NK-92 (cell line): ENCODE data around the gene HCK.

Experiments used
- DNase-seq: peaks from one replicate; lab custom pipeline; 2025; ENCODE audit not compliant: unreplicated experiment; lab: John Stamatoyannopoulos, UW

Gene HCK

DNA sequence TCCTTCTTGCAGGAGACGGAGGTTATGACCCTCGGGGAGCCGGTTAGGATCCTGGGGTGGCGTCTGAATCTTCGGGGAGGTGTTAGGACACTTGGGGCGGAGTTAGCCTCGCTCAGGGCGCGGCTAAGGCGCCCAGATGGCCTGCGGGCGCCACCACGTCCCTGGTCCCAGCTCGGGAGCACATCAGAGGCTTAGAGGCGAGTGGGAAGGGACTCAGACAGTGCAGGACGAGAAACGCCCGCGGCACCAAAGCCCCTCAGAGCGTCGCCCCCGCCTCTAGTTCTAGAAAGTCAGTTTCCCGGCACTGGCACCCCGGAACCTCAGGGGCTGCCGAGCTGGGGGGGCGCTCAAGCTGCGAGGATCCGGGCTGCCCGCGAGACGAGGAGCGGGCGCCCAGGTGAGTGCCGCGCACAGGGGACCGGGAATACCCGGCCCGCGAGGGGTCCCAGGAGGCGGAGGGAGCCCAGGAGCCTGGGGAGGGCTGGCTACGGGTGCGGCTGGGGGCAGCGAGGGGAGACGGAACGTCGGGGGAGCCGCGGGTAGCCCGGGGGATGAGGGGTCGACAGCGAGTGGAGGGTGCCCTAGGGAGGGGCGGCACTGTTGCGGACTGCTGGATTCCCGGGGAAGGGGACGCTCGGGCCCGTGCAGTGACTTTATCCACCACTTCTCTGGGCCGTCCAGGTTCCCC is at the start of gene HCK:
TSS of gene HCK (plus strand) at position 153 of the 688 bp plus-strand sequence.
- no peak for DNase-seq

GRCh38 chr20:32003325-32003724 is 48.7 kb upstream of the HCK start:
- no peak for DNase-seq

GRCh38 chr20:32004963-32005362 is 47.1 kb upstream of the HCK start:
- DNase-seq = no peak

- DNase-seq = no peak
Observed at GRCh38 chr20:32006053-32006452, 46.0 kb upstream of the HCK start.

GRCh38 chr20:32006841-32007786 is 44.9 kb upstream of the HCK start:
- DNase-seq = no peak

GRCh38 chr20:32007787-32008616 is 44.0 kb upstream of the HCK start:
- no peak for DNase-seq

- no peak for DNase-seq
Observed at GRCh38 chr20:32009564-32009963, 42.5 kb upstream of the HCK start.

DNA sequence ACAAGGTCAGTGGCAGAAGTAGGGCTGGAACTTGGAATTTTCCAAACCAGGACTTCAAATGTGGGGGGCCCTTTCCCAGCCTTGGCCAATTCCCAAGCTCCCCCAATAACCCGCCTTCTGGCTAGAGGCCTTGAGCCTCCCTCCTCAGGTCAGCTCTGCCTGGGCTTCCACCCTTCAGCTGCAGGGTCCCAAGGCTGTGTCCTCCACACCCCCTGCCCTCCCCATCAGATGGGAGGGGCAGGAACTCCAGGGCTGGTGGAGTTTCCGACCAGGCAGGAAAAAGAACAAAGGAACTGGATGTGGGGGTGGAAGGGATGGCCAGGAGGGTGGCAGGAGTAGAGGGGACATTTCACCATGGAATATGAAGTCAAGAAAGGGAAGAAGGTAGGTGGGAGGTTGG is 41.9 kb upstream of the HCK start, which contains the start of gene CCM2L:
TSS of gene CCM2L (plus strand) at position 338 of the 400 bp plus-strand sequence. CDS start at position 355, 17 bp downstream.
- DNase-seq = no peak

DNA sequence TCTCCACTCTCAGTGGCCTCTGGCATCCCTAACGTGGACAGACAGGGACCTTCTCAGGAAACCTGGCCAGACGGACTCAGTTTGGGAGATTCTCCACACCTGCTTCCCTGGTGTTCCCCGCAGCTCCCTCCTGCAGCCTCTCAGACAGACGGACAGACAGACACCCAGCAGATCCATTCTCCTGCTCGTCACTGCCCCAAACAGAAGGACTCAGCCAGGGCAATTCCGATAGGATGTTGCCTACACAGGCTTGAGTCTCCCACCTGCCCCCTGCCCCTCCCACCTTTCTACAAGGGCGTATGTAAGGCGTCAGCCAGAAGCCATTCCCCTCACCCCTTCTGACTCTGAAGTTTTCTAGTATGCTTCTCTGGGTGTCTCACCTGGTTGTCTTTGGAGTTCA is 41.4 kb upstream of the HCK start:
- DNase-seq = no peak

GRCh38 chr20:32012159-32012688 is 39.8 kb upstream of the HCK start:
- no peak for DNase-seq

DNA sequence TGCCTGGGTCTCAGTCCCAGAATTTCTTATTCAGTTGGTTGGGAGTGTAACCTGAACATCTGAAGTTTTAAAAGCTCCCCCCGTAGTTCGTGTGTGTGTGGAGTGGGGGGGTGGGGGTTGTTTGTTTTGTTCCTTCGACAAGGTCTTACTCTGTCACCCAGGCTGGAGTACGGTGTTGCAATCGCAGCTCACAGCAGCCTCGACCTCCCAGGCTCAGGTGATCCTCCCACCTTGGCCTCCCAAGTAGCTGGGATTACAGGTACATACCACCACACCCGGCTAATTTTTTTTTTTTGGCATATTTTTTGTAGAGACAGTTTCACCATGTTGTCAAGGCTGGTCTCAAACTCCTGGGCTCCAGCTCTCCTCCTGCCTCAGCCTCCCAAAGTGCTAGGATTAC is 38.7 kb upstream of the HCK start:
- no peak for DNase-seq

DNA sequence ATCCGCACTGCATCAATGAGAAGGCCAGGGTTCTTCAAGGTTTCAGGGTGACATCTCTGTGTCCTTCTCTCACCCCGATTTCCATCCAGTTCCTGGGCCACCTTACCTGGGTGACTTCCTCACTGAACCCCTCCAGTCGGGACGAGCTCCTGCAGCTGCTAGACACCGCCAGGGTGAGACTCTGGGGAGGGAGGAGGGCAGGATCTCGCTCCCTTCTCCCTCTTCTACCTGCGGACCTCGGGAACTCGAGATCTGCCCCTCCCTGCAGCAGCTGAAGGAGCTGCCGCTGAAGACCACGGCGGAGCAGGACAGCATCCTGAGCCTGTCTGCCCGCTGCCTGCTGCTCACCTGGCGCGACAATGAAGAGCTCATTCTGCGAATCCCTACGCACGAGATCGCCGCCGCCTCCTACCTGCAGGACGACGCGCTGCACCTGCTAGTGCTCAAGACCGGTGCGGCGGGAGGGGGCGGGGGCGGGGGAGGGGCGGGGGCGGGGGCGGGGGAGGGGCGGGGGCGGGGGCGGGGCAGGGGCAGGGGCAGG is 34.3 kb upstream of the HCK start:
- no peak for DNase-seq

GRCh38 chr20:32018269-32019155 is 33.5 kb upstream of the HCK start:
- DNase-seq = no peak

DNA sequence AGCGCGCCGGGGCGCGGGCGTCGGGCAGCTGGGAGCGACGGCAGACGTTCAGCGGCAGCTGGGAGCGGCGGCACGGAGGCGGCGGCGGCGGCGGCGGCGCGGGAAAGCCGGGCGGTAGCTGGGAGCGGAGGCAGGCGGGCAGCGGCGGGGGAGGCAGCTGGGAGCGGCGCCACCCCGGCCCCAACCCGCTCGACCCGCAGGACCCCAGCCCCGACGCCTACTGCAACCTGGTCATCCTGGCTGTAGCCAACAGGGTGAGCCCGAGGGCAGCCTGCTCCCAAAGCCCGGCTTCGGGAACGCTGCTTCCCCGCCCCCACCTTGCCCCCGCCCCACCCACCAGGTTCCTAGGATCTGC is 32.9 kb upstream of the HCK start:
- DNase-seq = no peak

GRCh38 chr20:32019563-32020463 is 32.2 kb upstream of the HCK start:
- DNase-seq = no peak

DNA sequence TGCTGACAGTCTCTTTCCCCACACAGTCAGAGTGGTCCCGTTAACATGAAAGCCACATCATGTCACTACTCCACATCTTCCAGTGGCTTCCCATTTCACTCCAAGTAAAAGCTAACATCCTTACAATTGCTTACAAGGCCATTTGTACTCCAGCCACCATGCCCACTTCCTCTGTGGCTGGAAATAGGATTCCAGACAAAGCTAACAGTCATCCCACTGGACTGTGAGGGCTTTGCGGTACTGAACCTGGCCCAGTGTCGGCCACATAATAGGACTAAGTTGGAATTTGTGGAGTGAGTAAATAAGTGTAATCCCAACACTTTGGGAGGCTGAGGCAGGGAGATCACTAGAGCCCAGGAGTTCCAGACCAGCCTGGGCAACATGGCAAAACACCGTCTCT is 31.0 kb upstream of the HCK start:
- DNase-seq = no peak

GRCh38 chr20:32024683-32025295 is 27.3 kb upstream of the HCK start:
- DNase-seq = no peak

GRCh38 chr20:32027643-32028042 is 24.4 kb upstream of the HCK start:
- DNase-seq = no peak
